ENCODE results near the gene MPRIP. TPM values are rescaled to one million over a fixed set of nuclear protein-coding genes. Genes with fewer than 3 reads are reported as not detected.

MPRIP gene
- total RNA-seq, 4 donors from 2014 or later = 130 to 244 (median 155) TPM

GRCh38 chr17:17144916-17145665, 102.8 kb downstream of the MPRIP start:
- WGBS, 2 donors = 76 to 89% methylated on average over 12 to 13 of the region's 13 CpGs
- Histone ChIP-seq H3K9me3 (no peaks in the 10 kb centered on the region), H3K27me3 (no peaks in the 10 kb centered on the region), H3K4me1 (no peaks in the 10 kb centered on the region), H3K27ac (no peak overlapping the region), H3K36me3 (peaks cover 50 to 59% of the 10 kb centered on the region in 2 donors), H3K4me3 (replicated peaks in 1 of 3) (no peak overlapping the region)
- intact Hi-C loops (cut with DNase I) = no loop called here
- TF ChIP-seq POLR2A (IDR thresholded peaks at IDR 0.05) (no peak), CTCF (IDR thresholded peaks at IDR 0.05) (no peak)
- no peak for DNase-seq

- peaks cover 8 to 9% of the 10 kb centered on the region in 2 donors for H3K4me1 ChIP-seq
- no peaks in the 10 kb centered on the region for H3K9me3 ChIP-seq
- intact Hi-C loops (cut with DNase I) = no loop called here
- peak in 1 of 6 experiments; percentile 5 for TF ChIP-seq CTCF (IDR thresholded peaks at IDR 0.05)
- no peak for TF ChIP-seq POLR2A (IDR thresholded peaks at IDR 0.05)
- H3K27ac ChIP-seq = no peak overlapping the region
- H3K27me3 ChIP-seq = no peaks in the 10 kb centered on the region
- H3K36me3 ChIP-seq = peaks cover 46 to 47% of the 10 kb centered on the region in 2 donors
- no peak overlapping the region for H3K4me3 ChIP-seq (replicated peaks in 1 of 3)
- 81 to 85% methylated on average over 11 to 13 of the region's 14 CpGs for WGBS, 2 donors
- no peak for DNase-seq
Observed at GRCh38 chr17:17146786-17147406, 104.6 kb downstream of the MPRIP start.

- no peak for TF ChIP-seq CTCF (IDR thresholded peaks at IDR 0.05)
- TF ChIP-seq POLR2A (IDR thresholded peaks at IDR 0.05) = no peak
- intact Hi-C loops (cut with DNase I) = no loop called here
- H3K4me3 ChIP-seq (replicated peaks in 1 of 3) = no peak overlapping the region
- peaks cover 14 to 18% of the 10 kb centered on the region in 2 donors for H3K4me1 ChIP-seq
- 89 to 91% methylated on average over 5 of the region's 5 CpGs for WGBS, 2 donors
- no peaks in the 10 kb centered on the region for H3K9me3 ChIP-seq
- H3K36me3 ChIP-seq = peaks cover 40 to 46% of the 10 kb centered on the region in 2 donors
- H3K27ac ChIP-seq = no peak overlapping the region
- no peak for DNase-seq
- no peaks in the 10 kb centered on the region for H3K27me3 ChIP-seq
Observed at GRCh38 chr17:17147821-17148220, 105.6 kb downstream of the MPRIP start.

- no peak overlapping the region for H3K27ac ChIP-seq
- peaks cover 39 to 42% of the 10 kb centered on the region in 2 donors for H3K36me3 ChIP-seq
- WGBS, 2 donors = 90 to 91% methylated on average over 9 of the region's 9 CpGs
- DNase-seq = no peak
- H3K27me3 ChIP-seq = no peaks in the 10 kb centered on the region
- TF ChIP-seq POLR2A (IDR thresholded peaks at IDR 0.05) (no peak), CTCF (IDR thresholded peaks at IDR 0.05) (no peak)
- intact Hi-C loops (cut with DNase I) = no loop called here
- no peaks in the 10 kb centered on the region for H3K9me3 ChIP-seq
- no peak overlapping the region for H3K4me3 ChIP-seq (replicated peaks in 1 of 3)
- H3K4me1 ChIP-seq = peaks cover 14 to 19% of the 10 kb centered on the region in 2 donors
Observed at GRCh38 chr17:17149520-17150447, 107.5 kb downstream of the MPRIP start.
